SU-DHL-6 (cell line): ENCODE results near the gene CPA5.

Experiments used
- H2AFZ ChIP-seq: fragments of 200-600 bp; sonication (generic); 2 replicates; pipeline ENCODE4 v1.6.1; 2014; ENCODE audit warnings: low read depth, mild to moderate bottlenecking, moderate library complexity, mixed read lengths, antibody characterized with exemption, low read length; ENCODE audit not compliant: severe bottlenecking
- H3F3A ChIP-seq: fragments of 200-600 bp; shearing (Covaris generic); 2 replicates; pipeline ENCODE4 v1.6.0; 2016; ENCODE audit warnings: antibody characterized with exemption, mild to moderate bottlenecking; ENCODE audit not compliant: insufficient read depth
- H3K27ac ChIP-seq: fragments of 200-600 bp; sonication (generic); 2 replicates; pipeline ENCODE4 v1.5.1; 2016; ENCODE audit warnings: low read depth, mild to moderate bottlenecking, low read length, moderate library complexity, mixed read lengths
- H3K27me3 ChIP-seq: fragments of 200-600 bp; sonication (generic), shearing (Covaris generic); 2 replicates; pipeline ENCODE4 v1.6.0; 2014; ENCODE audit warnings: mild to moderate bottlenecking, low read length
- H3K36me3 ChIP-seq: fragments of 200-600 bp; sonication (generic); 2 replicates; pipeline ENCODE4 v1.6.1; 2014; ENCODE audit warnings: mild to moderate bottlenecking, low read length, mixed read lengths
- H3K4me2 ChIP-seq: fragments of 300-600, 200-600 bp; shearing (Covaris generic), sonication (generic); 2 replicates; pipeline ENCODE4 v1.6.0; 2014; ENCODE audit warnings: low read length, low read depth, mild to moderate bottlenecking; ENCODE audit not compliant: poor library complexity, severe bottlenecking
- H3K4me3 ChIP-seq: fragments of 200-600 bp; sonication (generic); 2 replicates; pipeline ENCODE4 v1.5.1; 2014; ENCODE audit warnings: antibody characterized with exemption, low read length, mild to moderate bottlenecking, mixed read lengths; ENCODE audit not compliant: insufficient read depth, poor library complexity, severe bottlenecking
- H3K79me2 ChIP-seq: fragments of 200-600 bp; sonication (generic); 2 replicates; pipeline ENCODE4 v1.6.1; 2014; ENCODE audit warnings: mild to moderate bottlenecking, low read length, moderate library complexity; ENCODE audit not compliant: insufficient read depth
- H3K9ac ChIP-seq: fragments of 200-600 bp; sonication (generic); 2 replicates; pipeline ENCODE4 v1.7.0; 2014; ENCODE audit warnings: mild to moderate bottlenecking, low read length
- H3K9me2 ChIP-seq: fragments of 200-600 bp; sonication (generic); replicated peaks from 2 replicates; pipeline ENCODE4 v1.6.1; 2014; ENCODE audit warnings: low read length; ENCODE audit not compliant: insufficient read depth
- H3K9me3 ChIP-seq: fragments of 200-600 bp; sonication (generic); 2 replicates; pipeline ENCODE4 v1.6.1; 2014; ENCODE audit warnings: low read length, mixed read lengths; ENCODE audit not compliant: insufficient read depth
- H4K20me1 ChIP-seq: fragments of 200-600 bp; sonication (generic); 2 replicates; pipeline ENCODE4 v1.6.1; 2014; ENCODE audit warnings: low read depth, mild to moderate bottlenecking, antibody characterized with exemption, low read length, moderate library complexity, mixed read lengths
- CTCF ChIP-seq: fragments of 200-600 bp; sonication (generic); IDR thresholded peaks from one replicate; pipeline ENCODE4 v1.5.1; 2017; ENCODE audit warnings: antibody characterized with exemption, mild to moderate bottlenecking, low read length, moderate library complexity; ENCODE audit not compliant: insufficient read depth, poor library complexity, severe bottlenecking
- EZH2phosphoT487 ChIP-seq: fragments of 200-600 bp; sonication (generic), shearing (Covaris generic); conservative IDR thresholded peaks from 2 replicates; pipeline ENCODE4 v1.6.1; 2018; ENCODE audit warnings: mild to moderate bottlenecking, antibody characterized with exemption, low read length, moderate library complexity, mixed read lengths

Gene CPA5

DNA sequence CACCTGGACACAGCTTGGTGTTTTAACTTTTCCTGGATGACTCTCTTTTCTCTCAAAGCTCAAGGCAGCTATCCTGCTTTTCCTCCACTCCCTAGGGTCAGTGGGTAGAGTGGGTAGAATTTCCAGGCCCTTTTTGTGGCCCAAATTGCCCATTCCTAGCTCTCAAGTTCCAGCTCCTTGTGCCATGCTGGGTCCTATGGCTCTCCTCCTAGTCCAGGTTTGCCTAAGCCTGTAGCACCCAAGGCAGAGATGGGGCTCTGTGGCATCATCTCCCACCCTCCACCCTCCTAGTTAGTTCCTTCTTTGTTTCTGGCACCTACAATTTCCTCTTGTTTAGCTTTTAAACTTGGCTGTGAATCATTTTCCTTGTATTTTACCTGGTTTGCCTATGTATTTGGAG, 42.0 kb upstream of the CPA5 start:
- H4K20me1 ChIP-seq = no peaks in the 10 kb centered on the region
- H3K36me3 ChIP-seq = no peaks in the 10 kb centered on the region
- H3K9ac ChIP-seq = no peak overlapping the region
- no peaks in the 10 kb centered on the region for H3F3A ChIP-seq
- H3K4me3 ChIP-seq = no peak overlapping the region
- no peak for TF ChIP-seq CTCF
- TF ChIP-seq EZH2phosphoT487 = no peak
- no peaks in the 10 kb centered on the region for H3K9me2 ChIP-seq
- no peak overlapping the region for H3K27ac ChIP-seq
- H3K79me2 ChIP-seq = no peaks in the 10 kb centered on the region
- no peak overlapping the region for H3K4me2 ChIP-seq
- H3K27me3 ChIP-seq = no peaks in the 10 kb centered on the region
- no peak overlapping the region for H2AFZ ChIP-seq
- no peaks in the 10 kb centered on the region for H3K9me3 ChIP-seq

- no peak overlapping the region for H3K9ac ChIP-seq
- H4K20me1 ChIP-seq = no peaks in the 10 kb centered on the region
- no peak overlapping the region for H3K27ac ChIP-seq
- no peaks in the 10 kb centered on the region for H3F3A ChIP-seq
- no peaks in the 10 kb centered on the region for H3K36me3 ChIP-seq
- H2AFZ ChIP-seq = no peak overlapping the region
- H3K4me2 ChIP-seq = no peak overlapping the region
- H3K9me3 ChIP-seq = no peaks in the 10 kb centered on the region
- H3K9me2 ChIP-seq = no peaks in the 10 kb centered on the region
- H3K79me2 ChIP-seq = no peaks in the 10 kb centered on the region
- H3K4me3 ChIP-seq = no peak overlapping the region
- no peaks in the 10 kb centered on the region for H3K27me3 ChIP-seq
- TF ChIP-seq CTCF = no peak
- TF ChIP-seq EZH2phosphoT487 = no peak
Observed at GRCh38 chr7:130303127-130303526, 41.5 kb upstream of the CPA5 start.

DNA sequence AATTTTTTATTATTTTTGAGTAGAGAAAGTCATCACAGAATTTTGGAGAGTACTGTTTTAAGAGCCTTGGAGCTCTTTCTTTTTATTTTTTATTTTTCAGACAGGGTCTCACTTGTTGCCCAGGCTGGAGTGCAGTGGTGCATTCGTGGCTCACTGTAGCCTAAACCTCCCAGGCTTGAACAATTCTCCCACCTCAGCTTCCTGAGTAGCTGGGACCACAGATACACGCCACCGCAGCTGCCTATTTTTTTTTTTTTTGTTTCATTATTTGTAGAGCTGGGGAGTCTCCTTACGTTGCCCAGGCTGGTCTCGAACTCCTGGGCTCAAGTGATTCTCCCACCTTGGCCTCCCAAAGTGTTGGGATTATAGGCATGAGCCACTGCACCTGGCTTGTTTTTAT, 41.1 kb upstream of the CPA5 start:
- TF ChIP-seq CTCF (no peak), EZH2phosphoT487 (no peak)
- H4K20me1 ChIP-seq = no peaks in the 10 kb centered on the region
- H3K9me2 ChIP-seq = no peaks in the 10 kb centered on the region
- no peak overlapping the region for H2AFZ ChIP-seq
- H3K27ac ChIP-seq = no peak overlapping the region
- no peaks in the 10 kb centered on the region for H3K36me3 ChIP-seq
- H3K9me3 ChIP-seq = no peaks in the 10 kb centered on the region
- no peak overlapping the region for H3K9ac ChIP-seq
- no peaks in the 10 kb centered on the region for H3K79me2 ChIP-seq
- H3K4me2 ChIP-seq = no peak overlapping the region
- no peaks in the 10 kb centered on the region for H3F3A ChIP-seq
- no peaks in the 10 kb centered on the region for H3K27me3 ChIP-seq
- no peak overlapping the region for H3K4me3 ChIP-seq

DNA sequence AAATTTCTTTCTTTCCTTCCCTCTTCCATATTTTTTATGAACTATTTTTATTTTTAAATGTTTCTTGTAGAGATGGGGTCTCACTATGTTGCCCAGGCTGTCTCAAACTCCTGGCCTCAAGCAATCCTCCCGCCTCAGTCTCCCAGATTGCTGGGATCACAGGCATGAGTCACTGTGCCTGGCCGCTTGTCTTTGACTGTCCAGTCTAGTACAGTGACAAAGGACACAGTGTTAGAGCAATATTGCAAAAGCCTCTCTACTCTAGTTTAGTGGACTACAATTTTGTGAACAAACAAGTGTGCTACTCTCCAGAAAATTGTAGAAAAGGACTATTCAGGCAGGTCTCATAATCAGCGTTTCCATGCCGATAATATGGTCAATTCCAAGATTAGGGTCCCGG, 40.6 kb upstream of the CPA5 start:
- Histone ChIP-seq H3K4me2 (no peak overlapping the region), H2AFZ (no peak overlapping the region), H4K20me1 (no peaks in the 10 kb centered on the region), H3K27me3 (no peaks in the 10 kb centered on the region), H3K79me2 (no peaks in the 10 kb centered on the region), H3F3A (no peaks in the 10 kb centered on the region), H3K4me3 (no peak overlapping the region), H3K36me3 (no peaks in the 10 kb centered on the region), H3K9ac (no peak overlapping the region), H3K9me3 (no peaks in the 10 kb centered on the region), H3K9me2 (no peaks in the 10 kb centered on the region), H3K27ac (no peak overlapping the region)
- TF ChIP-seq CTCF (no peak), EZH2phosphoT487 (no peak)
